ENCODE results near the gene FGF10. TPM values are rescaled to one million over a fixed set of nuclear protein-coding genes. Genes with fewer than 3 reads are reported as not detected.

FGF10 gene
- total RNA-seq, 1 experiment from 2014 or later: not detected

- intact Hi-C loops (cut with micrococcal nuclease; ENCODE audit: unreplicated experiment): loop anchor here (5.0 kb wide), 1 partner anchor 327 kb away; no protein-coding TSS in a partner anchor
- Mint-ChIP-seq H3K4me1 (ENCODE audit: low read depth, unreplicated experiment) (no peaks in the 10 kb centered on the region), H3K36me3 (ENCODE audit: insufficient read depth, unreplicated experiment) (no peaks in the 10 kb centered on the region), H3K27ac (ENCODE audit: unreplicated experiment) (no peak overlapping the region), H3K4me3 (ENCODE audit: low read depth, unreplicated experiment) (no peak overlapping the region), H3K27me3 (ENCODE audit: unreplicated experiment) (no peaks in the 10 kb centered on the region), H3K9me3 (ENCODE audit: low read depth, unreplicated experiment) (no peaks in the 10 kb centered on the region)
- no peak for TF ChIP-seq CTCF (IDR thresholded peaks at IDR 0.05; ENCODE audit: unreplicated experiment)
- CTCF ChIA-PET: no interaction called here
- no TSS peak for BruUV-seq (replicated peaks)
- no peak for DNase-seq
Measured at GRCh38 chr5:44329716-44330115, 59.5 kb downstream of the FGF10 start.

- no peaks in the 10 kb centered on the region for H3K27me3 Mint-ChIP-seq (ENCODE audit: unreplicated experiment)
- H3K27ac Mint-ChIP-seq (ENCODE audit: unreplicated experiment): no peak overlapping the region
- no peaks in the 10 kb centered on the region for H3K4me1 Mint-ChIP-seq (ENCODE audit: low read depth, unreplicated experiment)
- TF ChIP-seq CTCF (IDR thresholded peaks at IDR 0.05; ENCODE audit: unreplicated experiment): no peak
- no peaks in the 10 kb centered on the region for H3K9me3 Mint-ChIP-seq (ENCODE audit: low read depth, unreplicated experiment)
- intact Hi-C loops (cut with micrococcal nuclease; ENCODE audit: unreplicated experiment): no loop called here
- no peaks in the 10 kb centered on the region for H3K36me3 Mint-ChIP-seq (ENCODE audit: insufficient read depth, unreplicated experiment)
- H3K4me3 Mint-ChIP-seq (ENCODE audit: low read depth, unreplicated experiment): no peak overlapping the region
- CTCF ChIA-PET: no interaction called here
- no peak for DNase-seq
- no TSS peak for BruUV-seq (replicated peaks)
Measured at GRCh38 chr5:44321144-44321725, 68.0 kb downstream of the FGF10 start.

- Mint-ChIP-seq H3K27ac (ENCODE audit: unreplicated experiment) (no peak overlapping the region), H3K4me3 (ENCODE audit: low read depth, unreplicated experiment) (no peak overlapping the region), H3K4me1 (ENCODE audit: low read depth, unreplicated experiment) (no peaks in the 10 kb centered on the region), H3K36me3 (ENCODE audit: insufficient read depth, unreplicated experiment) (no peaks in the 10 kb centered on the region), H3K9me3 (ENCODE audit: low read depth, unreplicated experiment) (no peaks in the 10 kb centered on the region), H3K27me3 (ENCODE audit: unreplicated experiment) (no peaks in the 10 kb centered on the region)
- intact Hi-C loops (cut with micrococcal nuclease; ENCODE audit: unreplicated experiment): no loop called here
- TF ChIP-seq CTCF (IDR thresholded peaks at IDR 0.05; ENCODE audit: unreplicated experiment): no peak
- DNase-seq: no peak
- CTCF ChIA-PET: no interaction called here
- BruUV-seq (replicated peaks): no TSS peak
Measured at GRCh38 chr5:44320188-44320587, 69.0 kb downstream of the FGF10 start.

- H3K9me3 Mint-ChIP-seq (ENCODE audit: low read depth, unreplicated experiment): no peaks in the 10 kb centered on the region
- no peak overlapping the region for H3K4me3 Mint-ChIP-seq (ENCODE audit: low read depth, unreplicated experiment)
- CTCF ChIA-PET: no interaction called here
- BruUV-seq (replicated peaks): no TSS peak
- DNase-seq: no peak
- H3K27ac Mint-ChIP-seq (ENCODE audit: unreplicated experiment): no peak overlapping the region
- no peaks in the 10 kb centered on the region for H3K36me3 Mint-ChIP-seq (ENCODE audit: insufficient read depth, unreplicated experiment)
- TF ChIP-seq CTCF (IDR thresholded peaks at IDR 0.05; ENCODE audit: unreplicated experiment): no peak
- H3K27me3 Mint-ChIP-seq (ENCODE audit: unreplicated experiment): no peaks in the 10 kb centered on the region
- intact Hi-C loops (cut with micrococcal nuclease; ENCODE audit: unreplicated experiment): no loop called here
- H3K4me1 Mint-ChIP-seq (ENCODE audit: low read depth, unreplicated experiment): no peaks in the 10 kb centered on the region
Measured at GRCh38 chr5:44318883-44319282, 70.3 kb downstream of the FGF10 start.

Measured in Calu3 (cell line).